DMS114 treated with DMSO at 0.1 percent for 48 hours (cell line): ENCODE data around the gene RANGRF.
"Not testable (repeated sequence)": the region's sequence is repeated elsewhere in the genome, so short reads cannot be mapped to it uniquely, and the experiment has no call there.

Experiments used
- DNase-seq: peaks from one replicate; lab custom pipeline; 2025; ENCODE audit not compliant: unreplicated experiment; lab: John Stamatoyannopoulos, UW

RANGRF gene, protein sequence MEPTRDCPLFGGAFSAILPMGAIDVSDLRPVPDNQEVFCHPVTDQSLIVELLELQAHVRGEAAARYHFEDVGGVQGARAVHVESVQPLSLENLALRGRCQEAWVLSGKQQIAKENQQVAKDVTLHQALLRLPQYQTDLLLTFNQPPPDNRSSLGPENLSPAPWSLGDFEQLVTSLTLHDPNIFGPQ

DNA sequence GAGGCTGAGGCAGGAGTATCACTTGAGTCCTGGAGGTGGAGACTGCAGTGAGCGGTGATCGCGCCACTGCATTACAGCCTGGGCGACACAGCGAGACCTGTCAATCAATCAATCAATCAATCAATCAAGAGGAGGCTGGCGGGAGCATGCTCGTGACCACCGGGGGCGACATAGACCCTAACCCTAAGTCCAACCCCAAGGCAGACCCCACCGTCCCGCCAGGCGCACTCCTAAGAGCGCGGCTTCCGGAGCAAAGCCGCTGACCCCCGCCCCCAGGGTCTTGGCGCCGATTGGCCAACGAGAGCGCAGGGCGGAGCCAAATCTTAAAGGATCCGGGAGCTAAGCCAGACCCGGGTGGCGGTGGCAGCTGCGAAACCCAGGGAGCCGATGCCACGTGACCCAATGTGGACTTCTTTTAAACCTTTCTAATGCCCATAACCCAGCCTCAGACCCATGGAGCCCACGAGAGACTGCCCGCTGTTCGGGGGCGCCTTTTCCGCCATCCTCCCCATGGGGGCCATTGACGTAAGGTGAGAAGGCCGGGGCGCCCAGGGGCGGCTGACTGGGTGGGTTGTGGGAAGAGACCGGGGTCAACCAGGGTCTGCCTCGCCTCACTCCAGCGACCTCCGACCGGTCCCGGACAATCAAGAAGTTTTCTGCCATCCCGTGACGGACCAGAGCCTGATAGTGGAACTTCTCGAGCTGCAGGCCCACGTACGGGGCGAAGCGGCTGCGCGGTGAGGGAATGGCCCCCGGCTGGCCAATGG, at the start of gene RANGRF:
RANGRF (plus strand) TSS at position 335 of the 767 bp plus-strand sequence; CDS start at position 454, 119 bp downstream.
- peak; percentile 75 for DNase-seq

DNA sequence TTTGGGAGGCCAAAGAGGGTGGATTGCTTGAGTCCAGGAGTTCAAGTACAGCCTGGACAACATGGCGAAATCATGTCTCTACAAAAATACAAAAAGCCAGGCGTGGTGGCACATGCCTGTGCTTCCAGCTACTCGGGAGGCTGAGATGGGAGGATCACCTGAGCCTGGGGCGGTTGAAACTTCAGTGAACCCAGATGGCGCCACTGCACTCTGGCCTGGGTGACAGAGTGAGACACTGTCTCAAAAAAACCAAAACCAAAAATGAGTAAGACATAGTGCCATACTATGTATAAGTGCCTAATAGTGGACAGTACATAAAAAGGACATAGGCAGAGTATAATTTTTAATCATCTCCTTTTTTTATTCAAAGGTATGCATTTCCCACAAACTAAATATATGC, 44.6 kb upstream of the RANGRF start:
- no peak for DNase-seq

DNA sequence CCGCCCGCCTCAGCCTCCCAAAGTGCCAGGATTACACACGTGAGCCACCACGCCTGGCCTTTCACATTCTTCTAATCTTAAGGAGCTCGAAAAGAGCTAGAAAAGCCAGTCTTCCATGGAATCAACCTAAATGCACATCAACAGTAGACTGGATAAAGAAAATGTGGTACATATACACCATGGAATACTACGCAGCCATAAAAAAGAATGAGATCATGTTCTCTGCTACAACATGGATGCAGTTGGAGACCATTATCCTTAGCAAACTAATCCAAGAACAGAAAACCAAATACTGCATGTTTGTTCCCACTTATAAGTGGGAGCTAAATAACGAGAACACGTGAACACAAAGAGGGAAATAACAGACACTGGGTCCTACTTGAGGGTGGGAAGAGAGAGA, 43.7 kb upstream of the RANGRF start:
- no peak for DNase-seq

DNA sequence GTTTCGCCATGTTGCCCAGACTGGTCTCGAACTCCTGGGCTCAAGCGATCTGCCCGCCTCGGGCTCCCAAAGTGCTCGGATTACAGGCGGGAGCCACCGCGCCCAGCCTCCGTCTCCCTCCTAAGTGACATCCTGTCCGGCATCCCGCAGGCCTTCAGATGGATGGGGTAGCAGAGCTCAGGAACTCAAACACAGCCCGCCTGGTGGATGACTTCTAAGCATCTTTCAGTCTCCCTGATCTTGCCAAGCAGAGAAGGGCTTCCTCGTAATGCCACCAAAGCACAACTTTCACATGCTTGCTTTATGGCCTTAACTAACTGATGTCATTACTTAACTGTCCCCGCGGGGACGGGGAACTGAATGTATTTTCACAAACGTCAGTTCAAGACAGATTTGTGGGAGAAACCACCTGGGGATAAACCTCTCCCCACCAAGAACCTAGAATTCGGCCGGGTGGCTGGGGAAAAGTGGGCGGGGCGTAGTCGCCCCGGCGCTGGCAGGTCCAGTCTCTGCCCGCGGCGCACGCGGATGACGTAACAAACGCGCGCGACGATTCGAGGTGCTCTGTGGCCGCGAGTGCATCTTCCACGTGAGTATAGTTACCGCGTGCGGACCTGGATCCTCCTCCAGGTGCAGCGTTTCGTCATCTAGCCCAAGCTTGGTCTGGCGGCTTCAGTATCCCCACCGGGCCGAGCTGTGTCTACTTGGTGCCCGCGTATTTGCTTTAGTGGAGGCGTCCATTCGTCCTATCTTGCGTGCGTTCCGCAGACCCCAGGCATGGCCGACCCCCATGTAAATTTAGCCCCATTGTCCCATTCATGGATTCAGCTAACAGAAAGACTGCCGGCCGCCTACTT, 39.5 kb upstream of the RANGRF start, which contains the start of gene PFAS:
PFAS (plus strand) TSS at position 539 of the 857 bp plus-strand sequence. CDS start 4,649 bp downstream, outside the sequence.
- DNase-seq: peak; percentile 83

DNA sequence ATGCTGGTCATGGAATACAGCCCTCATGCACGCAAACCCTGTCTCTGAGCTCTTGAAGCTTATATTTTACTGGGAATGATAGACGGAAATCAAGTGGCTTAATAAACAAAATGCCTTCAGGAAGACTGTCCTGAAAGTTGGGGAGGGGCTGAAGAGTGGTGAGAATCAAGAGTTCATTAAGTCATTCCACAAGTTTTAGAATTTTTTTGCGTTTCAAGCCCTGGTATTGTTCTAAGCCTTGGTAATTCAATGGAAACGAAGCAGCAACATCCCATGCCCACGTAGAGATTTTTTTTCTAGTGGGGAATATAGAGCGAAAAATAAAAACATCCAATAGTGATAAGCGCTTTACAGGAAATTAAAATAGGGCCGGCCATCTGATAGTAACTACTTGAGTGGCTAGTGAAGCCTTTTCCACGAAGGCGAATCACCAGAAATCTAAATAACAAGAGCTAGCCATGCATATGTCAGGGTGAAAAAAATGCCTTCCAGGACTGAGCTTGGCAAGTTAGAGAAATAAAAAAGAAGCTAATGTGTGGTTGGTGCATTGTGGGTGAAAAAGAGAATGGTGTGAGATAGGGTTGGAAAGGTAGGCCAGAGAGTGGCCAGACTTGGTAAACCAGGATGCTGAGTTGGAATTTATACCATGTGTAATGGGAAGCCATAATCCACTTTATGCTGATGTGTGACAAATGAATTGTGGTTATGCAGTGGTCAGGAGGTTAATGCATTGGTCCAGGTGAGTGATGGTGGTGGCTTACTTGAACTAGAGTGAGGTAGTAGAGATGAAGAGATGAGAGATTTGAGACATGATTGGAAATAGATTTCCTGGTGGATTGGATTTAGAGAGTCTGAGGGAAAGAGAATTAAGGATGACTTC, 38.6 kb upstream of the RANGRF start:
- no peak for DNase-seq

DNA sequence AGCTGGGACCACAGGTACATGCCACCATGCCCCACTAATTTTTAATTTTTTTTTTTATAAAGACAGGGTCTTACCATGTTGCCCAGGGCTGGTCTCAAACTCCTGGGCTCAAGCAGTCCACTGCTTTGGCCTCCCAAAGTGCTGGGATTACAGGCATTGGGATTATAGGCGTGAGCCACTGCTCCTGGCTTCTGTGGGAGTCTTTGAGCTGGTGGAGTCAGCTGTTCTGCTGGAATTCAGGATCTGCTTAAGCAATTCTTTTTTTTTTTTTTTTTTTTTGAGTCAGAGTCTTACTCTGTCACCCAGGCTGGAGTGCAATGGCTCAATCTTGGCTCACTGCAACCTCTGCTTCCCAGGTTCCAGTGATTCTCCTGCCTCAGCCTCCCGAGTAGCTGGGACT, 37.1 kb upstream of the RANGRF start:
- DNase-seq: not testable (repeated sequence)

DNA sequence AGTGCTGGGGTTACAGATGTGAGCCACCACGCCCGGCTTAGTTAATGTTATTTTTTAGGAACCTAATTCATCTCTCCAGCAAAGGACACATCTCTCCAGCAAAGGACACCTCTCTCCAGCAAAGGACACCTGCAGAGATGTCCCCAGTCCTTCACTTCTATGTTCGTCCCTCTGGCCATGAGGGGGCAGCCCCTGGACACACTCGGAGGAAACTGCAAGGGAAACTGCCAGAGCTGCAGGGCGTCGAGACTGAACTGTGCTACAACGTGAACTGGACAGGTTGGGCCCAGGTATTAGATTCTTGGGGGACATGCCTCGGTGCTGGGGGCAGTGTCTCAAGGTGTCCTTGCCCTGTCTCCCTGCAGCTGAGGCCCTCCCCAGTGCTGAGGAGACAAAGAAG, 34.7 kb upstream of the RANGRF start:
- peak; percentile 7 for DNase-seq

DNA sequence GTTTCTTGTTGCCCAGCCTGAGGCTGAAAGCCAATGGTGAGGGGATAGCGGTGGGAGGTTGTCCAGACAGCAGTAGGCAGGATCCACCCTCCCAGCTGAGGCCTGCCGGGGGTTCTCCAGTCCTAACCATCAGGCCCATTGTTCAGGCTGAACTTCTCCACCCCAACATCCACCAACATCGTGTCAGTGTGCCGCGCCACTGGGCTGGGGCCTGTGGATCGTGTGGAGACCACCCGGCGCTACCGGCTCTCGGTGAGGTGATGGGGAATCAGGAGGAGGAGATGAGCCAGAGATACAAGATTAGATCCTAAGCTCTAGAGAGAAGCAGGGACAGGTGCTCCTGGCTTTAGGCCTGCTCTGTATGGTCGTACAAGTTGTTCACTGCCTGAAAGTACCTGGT, 33.6 kb upstream of the RANGRF start:
- no peak for DNase-seq

DNA sequence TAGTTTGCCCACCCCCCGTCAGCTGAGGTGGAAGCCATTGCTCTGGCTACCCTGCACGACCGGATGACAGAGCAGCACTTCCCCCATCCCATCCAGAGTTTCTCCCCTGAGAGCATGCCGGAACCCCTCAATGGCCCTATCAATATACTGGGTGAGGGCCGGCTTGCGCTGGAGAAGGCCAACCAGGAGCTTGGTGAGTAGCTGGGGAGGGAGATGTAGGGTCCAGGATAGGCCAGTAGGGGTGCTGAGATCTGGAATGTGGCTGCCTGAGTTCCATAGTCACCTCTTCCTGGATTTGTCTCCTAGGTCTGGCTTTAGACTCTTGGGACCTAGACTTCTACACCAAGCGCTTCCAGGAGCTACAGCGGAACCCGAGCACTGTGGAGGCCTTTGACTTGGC, 33.0 kb upstream of the RANGRF start:
- no peak for DNase-seq

DNA sequence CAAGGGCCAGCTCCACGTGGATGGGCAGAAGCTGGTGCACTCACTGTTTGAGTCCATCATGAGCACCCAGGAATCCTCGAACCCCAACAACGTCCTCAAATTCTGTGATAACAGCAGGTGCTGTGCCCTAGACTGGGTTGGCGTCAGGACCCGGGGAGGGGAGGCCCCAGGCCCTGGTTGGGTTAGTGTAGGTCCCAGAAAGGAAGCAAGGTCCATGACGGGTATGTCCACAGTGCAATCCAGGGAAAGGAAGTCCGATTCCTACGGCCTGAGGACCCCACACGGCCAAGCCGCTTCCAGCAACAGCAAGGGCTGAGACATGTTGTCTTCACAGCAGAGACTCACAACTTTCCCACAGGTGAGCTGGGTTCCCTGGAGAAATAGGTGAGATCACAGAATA, 32.2 kb upstream of the RANGRF start:
- DNase-seq: no peak

DNA sequence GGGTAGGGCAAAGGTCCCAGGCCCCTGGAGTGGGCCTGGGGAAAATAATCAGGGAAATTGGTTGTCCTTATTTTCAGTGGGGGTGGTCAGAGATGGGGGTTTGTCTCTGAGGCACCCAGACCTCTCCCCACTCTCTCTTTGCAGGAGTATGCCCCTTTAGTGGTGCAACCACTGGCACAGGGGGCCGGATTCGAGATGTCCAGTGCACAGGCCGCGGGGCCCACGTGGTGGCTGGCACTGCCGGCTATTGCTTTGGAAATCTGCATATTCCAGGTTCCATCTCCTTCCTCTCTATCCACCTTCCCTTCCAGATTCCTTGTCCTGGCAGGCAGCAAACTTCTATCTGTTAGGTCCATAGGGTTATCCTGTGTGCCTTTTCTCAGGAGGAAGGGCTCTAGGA, 31.8 kb upstream of the RANGRF start:
- no peak for DNase-seq

DNA sequence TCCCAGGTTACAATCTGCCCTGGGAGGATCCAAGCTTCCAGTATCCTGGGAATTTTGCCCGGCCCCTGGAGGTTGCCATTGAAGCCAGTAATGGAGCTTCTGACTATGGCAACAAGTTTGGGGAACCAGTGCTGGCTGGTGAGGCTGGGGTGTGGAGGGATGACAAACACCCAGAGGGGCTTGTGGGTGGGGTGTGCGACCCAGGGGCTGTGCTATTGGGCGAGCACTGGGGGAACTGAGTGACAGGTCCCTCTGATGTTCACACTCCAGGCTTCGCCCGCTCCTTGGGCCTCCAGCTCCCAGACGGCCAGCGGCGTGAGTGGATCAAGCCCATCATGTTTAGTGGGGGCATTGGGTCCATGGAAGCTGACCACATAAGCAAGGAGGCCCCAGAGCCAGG, 30.7 kb upstream of the RANGRF start:
- DNase-seq: no peak

DNA sequence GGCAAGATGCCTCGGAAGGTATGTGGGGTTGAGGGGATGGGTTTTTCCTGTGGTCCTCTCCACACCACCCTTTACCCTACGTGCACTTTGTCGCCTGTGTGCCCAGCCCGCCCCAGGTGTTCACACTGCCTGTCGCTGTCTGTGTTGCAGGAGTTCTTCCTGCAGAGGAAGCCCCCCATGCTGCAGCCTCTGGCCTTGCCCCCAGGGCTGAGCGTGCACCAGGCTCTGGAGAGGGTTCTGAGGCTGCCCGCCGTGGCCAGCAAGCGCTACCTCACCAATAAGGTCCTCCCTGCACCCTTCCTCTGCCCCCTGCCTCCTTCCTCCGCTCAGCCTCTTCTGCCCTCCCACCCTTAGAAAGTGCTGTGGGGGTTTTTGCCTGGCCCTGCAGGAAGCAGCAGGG, 24.1 kb upstream of the RANGRF start:
- DNase-seq: no peak

DNA sequence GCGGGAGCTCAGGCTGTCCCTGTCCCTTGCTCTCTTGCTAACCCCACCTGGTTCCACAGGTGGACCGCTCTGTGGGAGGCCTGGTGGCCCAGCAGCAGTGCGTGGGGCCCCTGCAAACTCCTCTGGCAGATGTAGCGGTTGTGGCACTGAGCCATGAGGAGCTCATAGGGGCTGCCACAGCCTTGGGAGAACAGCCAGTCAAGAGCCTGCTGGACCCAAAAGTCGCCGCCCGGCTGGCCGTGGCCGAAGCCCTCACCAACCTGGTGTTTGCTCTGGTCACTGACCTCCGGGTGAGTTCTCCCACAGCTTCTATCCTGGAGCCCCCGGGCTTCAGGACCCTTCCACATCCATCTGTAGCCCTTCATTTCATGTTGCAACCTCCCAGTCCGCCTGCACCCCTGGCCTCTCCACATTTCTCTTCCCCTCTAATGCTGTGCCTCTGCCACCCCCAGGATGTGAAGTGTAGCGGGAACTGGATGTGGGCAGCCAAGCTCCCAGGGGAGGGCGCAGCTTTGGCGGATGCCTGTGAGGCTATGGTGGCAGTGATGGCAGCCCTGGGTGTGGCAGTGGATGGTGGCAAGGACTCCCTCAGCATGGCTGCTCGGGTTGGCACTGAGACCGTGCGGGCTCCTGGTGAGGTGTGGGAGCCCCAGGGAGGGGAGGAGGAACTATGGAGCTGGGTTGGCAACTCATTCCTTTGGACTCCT, 23.5 kb upstream of the RANGRF start:
- DNase-seq: no peak

DNA sequence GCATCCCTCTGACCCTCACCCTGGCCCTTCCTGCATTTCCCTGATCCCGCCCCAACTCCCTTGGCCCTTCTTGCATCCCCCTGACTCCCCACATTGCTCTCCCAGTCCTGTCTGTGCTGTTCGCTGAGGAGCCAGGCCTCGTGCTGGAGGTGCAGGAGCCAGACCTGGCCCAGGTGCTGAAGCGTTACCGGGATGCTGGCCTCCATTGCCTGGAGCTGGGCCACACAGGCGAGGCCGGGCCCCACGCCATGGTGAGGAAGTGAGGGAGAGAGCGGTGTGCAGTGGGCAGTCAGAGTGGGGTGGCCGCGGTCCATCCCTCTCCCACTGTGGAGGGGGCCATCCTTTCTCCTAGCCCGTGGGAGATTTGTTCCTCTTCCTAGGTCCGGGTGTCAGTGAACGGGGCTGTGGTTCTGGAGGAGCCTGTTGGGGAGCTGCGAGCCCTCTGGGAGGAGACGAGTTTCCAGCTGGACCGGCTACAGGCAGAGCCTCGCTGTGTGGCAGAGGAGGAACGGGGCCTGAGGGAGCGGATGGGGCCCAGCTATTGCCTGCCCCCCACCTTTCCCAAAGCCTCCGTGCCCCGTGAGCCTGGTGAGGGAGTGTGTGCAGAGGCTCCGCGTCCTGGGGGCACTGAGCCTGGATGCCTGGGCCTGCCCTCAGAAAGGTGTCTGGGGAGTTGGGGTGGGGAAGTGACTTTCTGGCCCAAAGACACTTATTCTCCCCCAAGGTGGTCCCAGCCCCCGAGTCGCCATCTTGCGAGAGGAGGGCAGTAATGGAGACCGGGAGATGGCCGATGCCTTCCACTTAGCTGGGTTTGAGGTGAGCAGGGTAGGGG, 21.6 kb upstream of the RANGRF start:
- no peak for DNase-seq

DNA sequence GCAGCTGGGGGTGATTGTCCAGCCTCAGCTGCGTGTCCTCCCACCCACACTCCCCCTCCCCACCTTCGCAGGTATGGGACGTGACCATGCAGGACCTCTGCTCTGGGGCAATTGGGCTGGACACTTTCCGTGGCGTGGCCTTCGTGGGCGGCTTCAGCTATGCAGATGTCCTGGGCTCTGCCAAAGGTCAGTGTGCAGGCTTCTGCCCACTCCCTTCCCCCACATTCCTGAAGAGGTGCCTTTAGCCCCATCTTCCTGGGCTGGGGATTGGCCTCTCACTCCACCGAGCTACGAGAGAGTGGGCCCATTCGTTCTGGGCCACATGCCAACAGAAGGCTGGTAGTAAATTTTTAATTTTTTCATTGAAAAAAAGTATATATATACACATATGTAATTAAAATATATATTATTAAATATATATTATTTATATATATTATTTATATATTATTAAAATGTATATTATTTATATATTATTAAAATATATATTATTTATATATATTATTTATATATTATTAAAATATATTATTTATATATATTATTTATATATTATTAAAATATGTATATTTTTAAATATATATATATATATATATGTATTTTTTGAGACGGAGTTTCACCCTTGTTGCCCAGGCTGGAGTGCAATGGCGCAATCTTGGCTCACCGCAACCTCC, 20.9 kb upstream of the RANGRF start:
- DNase-seq: no peak

DNA sequence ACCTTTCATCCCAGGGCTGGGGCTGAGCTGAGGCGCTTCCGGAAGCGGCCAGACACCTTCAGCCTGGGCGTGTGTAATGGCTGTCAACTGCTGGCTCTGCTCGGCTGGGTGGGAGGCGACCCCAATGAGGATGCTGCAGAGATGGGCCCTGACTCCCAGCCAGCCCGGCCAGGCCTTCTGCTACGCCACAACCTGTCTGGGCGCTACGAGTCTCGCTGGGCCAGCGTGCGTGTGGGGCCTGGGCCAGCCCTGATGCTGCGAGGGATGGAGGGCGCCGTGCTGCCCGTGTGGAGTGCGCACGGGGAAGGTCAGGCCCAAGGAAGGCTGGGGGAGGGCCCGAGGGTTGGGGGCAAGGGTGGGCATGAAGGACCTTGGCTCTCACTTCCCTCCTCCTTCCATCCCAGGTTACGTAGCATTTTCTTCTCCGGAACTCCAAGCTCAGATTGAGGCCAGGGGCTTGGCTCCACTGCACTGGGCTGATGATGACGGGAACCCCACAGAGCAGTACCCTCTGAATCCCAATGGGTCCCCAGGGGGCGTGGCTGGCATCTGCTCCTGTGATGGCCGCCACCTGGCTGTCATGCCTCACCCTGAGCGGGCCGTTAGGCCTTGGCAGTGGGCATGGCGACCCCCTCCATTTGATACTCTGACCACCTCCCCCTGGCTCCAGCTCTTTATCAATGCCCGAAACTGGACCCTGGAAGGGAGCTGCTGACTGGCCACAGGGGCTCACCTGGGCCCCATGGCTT, 19.7 kb upstream of the RANGRF start:
- DNase-seq: no peak

DNA sequence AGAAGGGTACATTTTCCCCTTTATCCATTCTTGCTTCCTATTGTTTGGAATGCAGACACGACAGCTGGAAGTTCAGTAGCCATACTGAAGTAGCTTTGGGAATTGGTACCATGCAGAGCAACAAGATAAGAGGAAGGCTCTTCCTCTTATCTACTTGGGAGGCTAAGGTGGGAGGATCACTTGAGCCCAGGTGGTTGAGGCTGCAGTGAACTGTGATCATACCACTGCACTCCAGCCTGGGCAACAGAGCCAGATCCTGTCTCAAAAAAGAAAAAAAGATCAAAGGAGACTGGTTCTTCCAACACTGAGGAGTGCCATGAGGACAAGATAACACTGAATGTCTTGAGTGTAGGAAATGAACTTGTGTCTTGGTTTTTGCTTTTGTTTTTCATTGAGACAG, 16.0 kb upstream of the RANGRF start:
- DNase-seq: no peak
